ENCODE results near the gene FAM131B.
"Not testable (repeated sequence)": the region's sequence is repeated elsewhere in the genome, so short reads cannot be mapped to it uniquely, and the experiment has no call there.

Gene FAM131B

DNA sequence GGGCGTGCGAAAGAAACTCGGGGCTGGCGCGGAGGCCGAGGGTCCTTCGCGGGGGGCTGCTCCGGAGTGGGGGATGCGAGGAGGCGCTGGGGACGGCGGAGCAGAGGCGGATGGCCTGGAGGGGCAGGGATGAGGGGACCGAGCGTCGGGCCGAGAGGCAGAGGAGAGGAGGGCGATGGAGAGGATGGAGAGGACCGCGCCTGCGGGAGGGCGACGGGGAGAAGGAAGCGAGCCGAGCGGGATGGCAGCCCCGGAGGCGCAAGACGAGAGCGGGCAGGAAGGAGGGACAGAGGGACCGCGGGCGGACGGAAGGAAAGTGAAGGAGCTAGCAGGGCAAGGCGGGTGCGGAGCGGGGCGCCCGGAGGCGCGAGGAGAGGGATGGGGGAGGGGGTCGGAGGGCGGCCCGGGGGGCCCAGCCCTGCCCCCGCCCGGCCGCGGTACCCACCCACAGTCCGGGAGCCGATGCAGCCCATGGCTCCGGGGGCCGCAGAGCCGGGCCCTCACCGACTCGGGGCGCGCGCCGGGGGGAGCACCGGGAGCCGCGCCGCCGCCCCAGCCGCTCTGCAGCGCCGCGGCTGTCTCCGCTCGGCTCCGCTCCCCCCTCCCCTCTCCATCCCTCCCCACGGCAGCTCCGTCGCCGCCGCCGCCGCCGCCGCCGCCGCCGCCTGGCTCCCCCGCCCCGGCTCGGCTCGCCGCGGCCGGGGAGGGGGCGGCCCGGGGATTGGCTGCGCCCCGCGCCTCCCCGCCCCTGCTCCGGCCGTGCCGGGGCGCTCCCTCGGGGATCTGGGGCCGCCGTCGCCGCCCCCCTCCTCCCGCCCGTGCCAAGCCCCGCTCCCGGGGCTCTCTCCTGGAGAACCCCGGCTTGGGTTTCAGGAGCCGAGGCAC, at the start of gene FAM131B:
TSS of gene FAM131B (minus strand) at position 583 of the 885 bp plus-strand sequence. CDS start at position 473, 110 bp downstream.
- H3K4me1 Mint-ChIP-seq: peaks cover 9 to 23% of the 10 kb centered on the region in 2 donors
- DNase-seq (no peak), ATAC-seq (replicated peaks) (peak; percentile 55 to 59)
- peaks cover 0 to 3% of the 10 kb centered on the region in 2 donors for H3K36me3 Mint-ChIP-seq
- no peaks in the 10 kb centered on the region for H3K9me3 Mint-ChIP-seq
- H3K27me3 Mint-ChIP-seq: peaks cover 64 to 69% of the 10 kb centered on the region in 2 donors
- H3K27ac Mint-ChIP-seq: peak within 1 kb of the TSS; percentile 37
- peak within 1 kb of the TSS; percentile 89 for H3K4me3 Mint-ChIP-seq

DNA sequence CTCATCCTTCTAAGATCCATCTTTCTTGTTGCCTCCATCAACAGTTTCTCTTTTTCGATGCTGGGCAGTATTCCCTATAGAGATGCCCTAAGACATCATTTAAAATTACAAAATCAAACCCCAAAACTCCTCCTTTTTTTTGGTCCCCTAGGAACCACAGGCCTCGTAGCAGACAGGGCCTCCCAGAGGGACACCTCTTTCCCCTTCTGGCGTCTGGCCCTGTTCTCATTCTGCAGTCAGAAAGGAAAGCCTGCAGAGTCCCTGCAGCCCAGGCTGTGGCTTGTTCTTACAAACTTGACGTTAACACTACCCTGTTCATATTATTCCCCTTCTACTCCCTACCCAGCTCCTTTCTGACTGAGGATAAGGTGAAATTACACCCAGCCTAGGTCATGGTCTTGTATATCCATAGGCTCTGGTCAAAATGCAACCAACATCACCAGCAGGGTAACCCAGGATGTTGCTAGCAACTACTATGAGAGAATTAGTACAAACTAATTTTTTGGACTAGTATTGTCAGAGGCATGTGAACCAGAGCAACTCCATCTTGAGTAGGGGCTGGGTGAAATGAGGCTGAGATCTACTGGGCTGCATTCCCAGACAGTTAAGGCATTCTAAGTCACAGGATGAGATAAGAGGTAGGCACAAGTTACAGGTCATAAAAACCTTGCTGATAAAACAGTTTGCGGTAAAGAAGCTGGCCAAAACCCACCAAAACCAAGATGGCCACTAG, 49.6 kb upstream of the FAM131B start:
- Mint-ChIP-seq H3K4me3 (no peak overlapping the region), H3K27me3 (peaks cover 60 to 83% of the 10 kb centered on the region in 2 donors), H3K9me3 (no peaks in the 10 kb centered on the region), H3K4me1 (peaks cover 21 to 35% of the 10 kb centered on the region in 2 donors), H3K27ac (no peak overlapping the region), H3K36me3 (no peaks in the 10 kb centered on the region)
- ATAC-seq (replicated peaks): no peak
- DNase-seq: no peak

DNA sequence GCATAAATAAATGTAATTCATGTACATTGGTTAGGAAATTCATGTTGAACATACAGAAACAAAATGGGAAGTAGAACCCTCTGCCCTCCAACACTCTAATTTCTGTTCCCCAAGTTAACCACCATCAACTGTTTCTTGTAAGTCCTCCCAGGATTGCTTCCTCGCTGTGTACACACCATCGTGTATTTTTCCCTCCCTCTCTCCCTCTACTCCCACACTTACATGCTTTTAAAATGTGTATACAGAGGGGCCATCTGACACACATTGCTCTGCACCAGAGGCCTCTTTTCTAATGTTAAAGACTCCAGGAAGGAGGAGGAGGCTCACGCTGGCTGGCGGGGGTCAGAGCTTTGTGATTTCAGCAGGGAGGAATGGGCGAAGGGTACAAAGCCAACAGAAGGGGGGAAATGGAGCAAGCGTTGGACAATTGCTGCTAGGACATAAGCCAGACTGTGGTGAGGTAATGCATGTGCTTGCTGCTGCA, 48.0 kb upstream of the FAM131B start:
- Mint-ChIP-seq H3K36me3 (no peaks in the 10 kb centered on the region), H3K9me3 (no peaks in the 10 kb centered on the region), H3K27ac (no peak overlapping the region), H3K4me3 (peak overlapping the region in 1 of 2 donors; percentile 28), H3K4me1 (peaks cover 21 to 35% of the 10 kb centered on the region in 2 donors), H3K27me3 (peaks cover 54 to 79% of the 10 kb centered on the region in 2 donors)
- ATAC-seq (replicated peaks) (peak; percentile 61 to 76), DNase-seq (no peak)

DNA sequence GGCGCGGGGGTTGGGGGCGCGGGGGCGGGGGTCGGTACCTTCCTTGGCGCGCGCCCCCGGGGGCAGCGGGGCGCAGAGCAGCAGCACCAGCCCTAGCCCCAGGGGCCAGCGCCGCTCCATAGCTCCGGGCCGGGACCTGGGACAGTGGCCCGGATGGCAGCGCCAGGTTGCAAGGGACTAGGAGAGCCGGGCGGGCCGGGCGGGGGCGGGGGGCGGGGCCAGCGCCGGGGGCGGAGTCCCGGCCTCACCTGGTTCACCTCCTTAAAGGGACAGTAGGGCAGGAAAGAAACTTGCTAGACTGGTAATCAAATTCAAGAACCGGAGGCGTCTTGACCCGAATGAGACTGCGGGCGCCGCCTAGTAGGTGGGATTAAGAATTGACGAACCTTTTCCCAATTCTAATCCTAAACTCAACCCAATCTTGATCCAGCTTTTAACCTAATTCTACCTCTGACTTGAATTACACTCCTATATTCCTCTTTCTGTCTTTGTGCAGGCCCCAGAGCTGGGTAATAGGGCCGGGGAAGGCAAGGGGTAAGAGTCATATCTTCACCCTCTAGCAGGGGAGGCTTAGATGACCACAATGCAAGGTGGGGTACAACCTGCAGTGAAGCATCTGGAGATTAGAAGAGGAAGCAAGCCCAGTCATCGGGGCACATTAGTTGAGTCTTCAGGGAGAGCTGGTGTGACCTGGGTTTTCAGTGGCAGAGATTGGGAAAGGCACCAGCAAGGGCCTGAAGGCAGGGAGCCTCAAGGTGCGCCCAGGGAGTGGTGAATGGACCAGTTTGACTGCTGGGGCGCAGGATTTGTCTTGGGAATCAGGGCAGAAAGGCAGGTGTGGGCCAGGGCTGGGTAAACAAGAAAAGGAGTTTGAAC, 46.4 kb upstream of the FAM131B start, which contains the start of gene EPHA1:
TSS of gene EPHA1 (minus strand) at position 171 of the 876 bp plus-strand sequence. CDS start at position 120, 51 bp downstream.
- Mint-ChIP-seq H3K27ac (peak within 1 kb of the TSS; percentile 44), H3K4me1 (peaks cover 21 to 35% of the 10 kb centered on the region in 2 donors), H3K9me3 (no peaks in the 10 kb centered on the region), H3K36me3 (no peaks in the 10 kb centered on the region), H3K27me3 (peaks cover 42 to 70% of the 10 kb centered on the region in 2 donors), H3K4me3 (peak within 1 kb of the TSS; percentile 50 to 69)
- no peak for DNase-seq
- peak; percentile 47 to 62 for ATAC-seq (replicated peaks)

DNA sequence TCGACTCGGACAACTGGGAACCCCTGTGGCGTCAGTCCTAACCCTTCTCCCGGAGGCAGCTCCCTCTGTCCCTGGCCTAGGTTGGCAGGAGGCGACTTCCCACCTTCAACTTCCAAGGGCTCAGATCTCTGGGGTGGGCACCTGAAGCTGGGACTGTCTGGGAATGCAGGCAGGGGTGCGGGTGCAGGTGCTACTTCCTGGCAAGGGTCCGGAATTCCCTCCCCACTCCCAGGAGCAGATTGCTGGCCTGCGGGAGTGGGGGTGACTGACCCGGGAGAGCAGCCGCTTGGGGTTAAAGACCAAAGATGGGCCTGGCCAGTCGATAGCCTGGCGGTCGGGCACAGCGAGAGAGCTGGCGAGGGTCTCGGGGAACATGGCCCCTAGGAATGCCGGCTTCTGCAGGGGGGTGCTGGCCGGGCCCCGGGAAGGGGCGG, 45.8 kb upstream of the FAM131B start:
- H3K36me3 Mint-ChIP-seq: no peaks in the 10 kb centered on the region
- ATAC-seq (replicated peaks) (no peak), DNase-seq (no peak)
- no peaks in the 10 kb centered on the region for H3K9me3 Mint-ChIP-seq
- no peak overlapping the region for H3K27ac Mint-ChIP-seq
- H3K4me1 Mint-ChIP-seq: peaks cover 21 to 35% of the 10 kb centered on the region in 2 donors
- peak overlapping the region; percentile 6 to 60 for H3K4me3 Mint-ChIP-seq
- peaks cover 42 to 66% of the 10 kb centered on the region in 2 donors for H3K27me3 Mint-ChIP-seq

DNA sequence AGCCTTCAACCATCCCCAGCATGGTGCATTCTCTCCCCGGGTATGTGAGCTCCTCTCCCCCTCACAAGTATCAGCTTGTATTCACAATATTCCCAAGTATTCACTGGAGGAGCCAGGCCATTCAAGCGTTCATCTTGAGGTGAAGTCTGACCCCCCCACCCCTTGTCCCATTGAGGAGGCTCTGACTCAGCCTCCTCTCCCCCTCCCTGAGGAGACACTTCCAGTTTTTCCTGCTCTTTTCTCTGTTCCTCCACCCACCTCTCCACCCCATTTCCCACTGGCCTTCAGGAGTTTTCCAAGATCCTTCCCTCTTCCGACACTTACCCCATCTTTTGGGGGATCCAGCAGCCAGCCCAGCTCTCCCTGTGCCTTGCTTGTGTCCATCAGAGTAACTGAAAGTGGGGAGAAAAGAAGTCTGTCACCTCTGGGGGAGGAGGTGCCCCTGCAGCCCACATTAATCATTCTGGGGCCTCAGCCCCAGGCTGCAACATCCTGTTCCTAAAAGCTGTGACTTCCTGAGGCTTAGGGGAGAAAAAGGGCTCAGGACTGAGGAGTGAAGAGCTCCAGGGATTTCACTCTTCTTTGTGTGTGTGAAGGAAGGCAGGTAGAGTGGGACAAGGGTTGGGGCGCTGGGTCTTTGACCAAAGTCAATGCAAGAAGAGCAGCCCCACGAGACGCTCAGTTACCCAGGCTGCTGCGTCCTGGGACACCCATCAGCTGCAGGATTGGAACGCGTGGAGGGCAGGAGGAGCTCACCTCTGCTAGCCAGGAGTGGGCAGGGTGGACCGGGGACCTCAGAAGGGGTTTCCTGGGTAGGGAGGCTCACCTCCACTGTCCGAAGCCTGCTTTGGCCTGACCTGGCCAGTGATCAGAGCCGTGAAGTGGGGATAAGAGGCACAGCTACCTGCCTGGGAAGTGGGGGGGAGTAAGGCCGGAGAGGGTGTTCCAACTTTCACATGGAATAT, 45.1 kb upstream of the FAM131B start:
- no peak overlapping the region for H3K27ac Mint-ChIP-seq

DNA sequence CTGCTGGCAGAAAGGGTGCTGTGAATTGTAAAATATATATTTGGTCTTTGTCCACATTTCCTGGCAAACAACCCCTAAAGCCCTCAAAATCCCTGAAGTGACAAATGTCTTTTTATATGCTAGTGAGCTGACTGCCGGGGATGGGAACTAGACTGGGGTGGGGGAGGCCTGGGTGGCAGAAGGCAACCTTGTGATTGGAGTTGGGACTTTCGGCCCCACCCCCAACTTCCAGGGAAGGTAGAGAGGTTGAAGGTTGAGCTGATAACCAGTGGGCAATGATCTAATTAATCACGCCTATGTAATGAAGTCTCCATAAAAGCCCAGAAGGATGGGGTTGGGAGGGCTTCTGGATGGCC, 43.5 kb upstream of the FAM131B start:
- H3K36me3 Mint-ChIP-seq: no peaks in the 10 kb centered on the region
- no peak overlapping the region for H3K4me3 Mint-ChIP-seq
- peaks cover 21 to 35% of the 10 kb centered on the region in 2 donors for H3K4me1 Mint-ChIP-seq
- H3K9me3 Mint-ChIP-seq: no peaks in the 10 kb centered on the region
- peaks cover 25 to 44% of the 10 kb centered on the region in 2 donors for H3K27me3 Mint-ChIP-seq
- H3K27ac Mint-ChIP-seq: no peak overlapping the region
- ATAC-seq (replicated peaks) (no peak), DNase-seq (no peak)

More for the DNA sequence above, 45.1 kb upstream of the FAM131B start:
- peak overlapping the region; percentile 10 to 50 for H3K4me3 Mint-ChIP-seq
- H3K9me3 Mint-ChIP-seq: no peaks in the 10 kb centered on the region
- DNase-seq: no peak
- H3K36me3 Mint-ChIP-seq: no peaks in the 10 kb centered on the region
- peaks cover 36 to 59% of the 10 kb centered on the region in 2 donors for H3K27me3 Mint-ChIP-seq
- peak in 1 of 2 donors; percentile 11 for ATAC-seq (replicated peaks)
- H3K4me1 Mint-ChIP-seq: peaks cover 21 to 35% of the 10 kb centered on the region in 2 donors

DNA sequence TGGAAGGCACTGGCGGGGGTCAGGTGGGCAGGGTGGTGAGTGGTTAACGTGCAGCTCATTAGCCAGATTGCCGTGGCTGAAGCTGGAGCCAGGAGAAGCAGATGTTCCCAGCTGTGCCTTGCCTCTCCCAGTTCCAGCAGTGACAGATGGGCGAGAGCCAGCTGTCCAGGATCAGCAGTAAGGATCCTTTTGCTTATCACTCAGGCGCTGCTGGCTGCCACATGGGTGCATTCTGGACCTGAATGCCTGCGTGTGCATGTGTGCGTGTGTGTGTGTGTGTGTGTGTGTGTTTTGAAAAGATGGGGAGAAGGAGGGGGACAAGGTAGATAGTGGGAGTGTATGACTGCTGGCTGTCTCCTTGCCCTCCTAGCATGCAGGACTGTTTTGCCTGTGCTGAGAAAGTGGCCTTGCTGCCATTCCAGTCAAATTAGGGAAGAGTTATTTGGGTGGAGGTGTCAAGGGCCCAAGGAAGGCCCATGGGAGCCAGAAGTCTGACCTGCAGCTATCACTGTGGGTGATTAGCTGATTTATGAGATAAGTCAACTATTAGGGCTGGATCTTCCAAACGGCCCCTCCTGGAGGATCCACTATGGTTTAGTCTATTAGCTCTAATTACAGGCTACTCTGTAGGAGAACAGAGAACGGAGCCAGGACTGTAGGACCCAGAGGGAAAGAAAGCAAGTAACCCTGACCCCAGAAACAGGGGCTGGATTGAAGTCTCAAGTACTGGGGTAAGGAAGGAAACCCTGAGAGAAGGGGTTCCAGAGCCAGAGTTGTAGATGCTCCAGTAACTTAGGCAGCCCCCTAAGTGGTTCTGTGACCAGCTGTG, 42.9 kb upstream of the FAM131B start:
- ATAC-seq (replicated peaks) (no peak), DNase-seq (no peak)
- peaks cover 20 to 38% of the 10 kb centered on the region in 2 donors for H3K27me3 Mint-ChIP-seq
- H3K27ac Mint-ChIP-seq: no peak overlapping the region
- H3K9me3 Mint-ChIP-seq: no peaks in the 10 kb centered on the region
- no peak overlapping the region for H3K4me3 Mint-ChIP-seq
- peaks cover 17 to 29% of the 10 kb centered on the region in 2 donors for H3K4me1 Mint-ChIP-seq
- no peaks in the 10 kb centered on the region for H3K36me3 Mint-ChIP-seq

DNA sequence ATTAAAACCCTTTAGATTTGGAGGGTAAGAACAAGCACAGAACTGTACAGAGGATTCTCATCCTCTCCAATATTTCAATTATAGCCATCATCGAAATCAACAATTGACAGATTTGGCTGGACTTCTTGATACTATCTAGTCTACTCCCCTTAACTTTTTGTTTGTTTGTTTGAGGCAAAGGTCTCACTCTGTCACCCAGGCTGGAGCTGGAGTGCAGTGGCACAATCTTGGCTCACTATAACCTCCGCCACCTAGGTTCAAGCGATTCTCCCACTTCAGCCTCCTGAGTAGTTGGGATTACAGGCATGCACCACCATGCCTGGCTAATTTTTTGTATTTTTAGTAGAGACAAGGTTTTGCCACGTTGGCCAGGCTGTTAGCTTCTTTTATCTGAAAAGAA, 39.7 kb upstream of the FAM131B start:
- H3K9me3 Mint-ChIP-seq; H3K4me1 Mint-ChIP-seq; H3K4me3 Mint-ChIP-seq; H3K36me3 Mint-ChIP-seq; DNase-seq; H3K27ac Mint-ChIP-seq; ATAC-seq (replicated peaks): not testable (repeated sequence)
- H3K27me3 Mint-ChIP-seq: peaks cover 8 to 23% of the 10 kb centered on the region in 2 donors

DNA sequence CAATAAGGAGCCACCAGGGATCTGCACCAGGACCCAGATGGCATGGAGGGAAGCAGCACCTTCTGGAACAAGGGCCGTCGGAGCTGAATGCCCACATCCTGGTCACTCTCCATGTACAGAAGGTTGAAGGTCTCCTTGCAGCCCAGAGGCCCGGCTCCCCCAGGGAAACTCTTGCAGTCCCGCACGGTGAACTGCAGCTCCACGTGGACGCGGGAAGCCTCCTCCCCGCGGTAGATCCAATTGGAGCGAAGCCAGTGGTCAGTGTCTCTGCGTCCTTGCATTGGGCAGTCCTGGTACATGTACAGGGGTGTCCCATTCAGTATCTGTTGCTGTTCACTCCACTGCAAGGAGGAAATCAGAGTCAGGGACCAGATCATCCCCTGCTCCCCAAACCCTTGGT, 38.8 kb upstream of the FAM131B start:
- Mint-ChIP-seq H3K27me3 (peaks cover 6 to 20% of the 10 kb centered on the region in 2 donors), H3K9me3 (no peaks in the 10 kb centered on the region), H3K4me3 (no peak overlapping the region), H3K27ac (no peak overlapping the region), H3K36me3 (no peaks in the 10 kb centered on the region), H3K4me1 (no peaks in the 10 kb centered on the region)
- ATAC-seq (replicated peaks) (no peak), DNase-seq (no peak)

DNA sequence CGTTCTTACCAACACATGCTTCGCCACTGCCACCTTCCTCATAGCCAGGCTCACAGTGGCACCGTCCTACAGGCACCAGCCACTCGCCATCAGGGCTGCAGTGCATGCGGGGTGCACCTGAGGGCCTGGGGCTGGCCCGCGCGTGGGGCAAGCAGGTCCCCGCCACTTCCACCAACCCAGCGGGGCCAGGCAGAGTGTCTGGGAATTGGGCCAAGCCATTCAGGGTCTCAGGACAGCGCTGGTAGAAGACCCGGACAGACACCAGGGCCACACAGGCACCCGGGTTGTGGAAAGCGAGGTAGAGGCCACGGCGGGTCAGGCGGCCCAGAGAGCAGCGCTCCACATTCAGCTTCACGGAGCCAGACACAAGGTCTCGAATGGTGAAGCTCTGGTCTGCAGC, 37.1 kb upstream of the FAM131B start:
- peaks cover 2 to 6% of the 10 kb centered on the region in 2 donors for H3K4me1 Mint-ChIP-seq
- no peaks in the 10 kb centered on the region for H3K9me3 Mint-ChIP-seq
- peaks cover 6 to 20% of the 10 kb centered on the region in 2 donors for H3K27me3 Mint-ChIP-seq
- ATAC-seq (replicated peaks) (no peak), DNase-seq (no peak)
- no peaks in the 10 kb centered on the region for H3K36me3 Mint-ChIP-seq
- no peak overlapping the region for H3K27ac Mint-ChIP-seq
- H3K4me3 Mint-ChIP-seq: no peak overlapping the region

DNA sequence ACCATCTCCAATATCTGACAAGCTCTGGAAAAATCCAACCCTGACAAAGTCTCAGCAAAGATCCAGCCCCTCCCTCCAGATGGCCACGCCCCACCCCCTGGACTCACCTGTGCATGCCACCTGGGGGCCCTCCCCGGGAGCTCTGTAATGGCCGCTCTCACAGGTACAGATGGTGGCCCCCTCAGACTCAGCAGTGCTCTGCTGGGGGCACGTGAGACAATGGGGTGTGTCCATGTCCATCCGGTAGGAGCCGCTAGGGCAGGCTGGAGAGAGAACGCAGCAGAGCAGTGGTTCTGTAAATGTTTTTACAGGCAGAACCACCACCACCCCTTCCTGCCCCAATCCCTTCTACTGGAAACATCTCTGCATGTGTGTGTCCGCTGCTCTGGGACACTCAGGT, 36.6 kb upstream of the FAM131B start:
- no peak for ATAC-seq (replicated peaks)
- H3K4me3 Mint-ChIP-seq: no peak overlapping the region
- H3K9me3 Mint-ChIP-seq: no peaks in the 10 kb centered on the region
- H3K36me3 Mint-ChIP-seq: no peaks in the 10 kb centered on the region
- H3K4me1 Mint-ChIP-seq: peaks cover 2 to 6% of the 10 kb centered on the region in 2 donors
- H3K27ac Mint-ChIP-seq: no peak overlapping the region
- peaks cover 6 to 20% of the 10 kb centered on the region in 2 donors for H3K27me3 Mint-ChIP-seq
- no peak for DNase-seq
